Measurements from ENCODE around the gene KCNK2.

KCNK2 gene

GRCh38 chr1:215200121-215200520 lies 117.6 kb downstream of the KCNK2 start:
- no peaks in the 10 kb centered on the region for H4K20me1 ChIP-seq (ENCODE audit: control insufficient read depth, insufficient read depth, low read depth, low read length)
- TF ChIP-seq EZH2phosphoT487 (IDR thresholded peaks at IDR 0.05; ENCODE audit: borderline replicate concordance, low read length) (no peak), CTCF (IDR thresholded peaks at IDR 0.05; ENCODE audit: low read depth, low read length, poor library complexity, severe bottlenecking) (no peak)
- no peak overlapping the region for H3K4me2 ChIP-seq (ENCODE audit: low read length)
- no peak overlapping the region for H3K4me3 ChIP-seq (ENCODE audit: low read length)
- H3K9me2 ChIP-seq (replicated peaks; ENCODE audit: control insufficient read depth, low read length): no peaks in the 10 kb centered on the region
- H3K27me3 ChIP-seq (ENCODE audit: control insufficient read depth, low read length): no peaks in the 10 kb centered on the region
- no peaks in the 10 kb centered on the region for H3F3A ChIP-seq (ENCODE audit: control insufficient read depth, insufficient read depth)
- no peaks in the 10 kb centered on the region for H3K36me3 ChIP-seq (ENCODE audit: control insufficient read depth, low read length)
- no peaks in the 10 kb centered on the region for H3K79me2 ChIP-seq (ENCODE audit: control insufficient read depth, low read length)
- H3K4me1 ChIP-seq (ENCODE audit: control insufficient read depth, low read length): no peaks in the 10 kb centered on the region
- no peaks in the 10 kb centered on the region for H3K9me3 ChIP-seq (ENCODE audit: control insufficient read depth, insufficient read depth, low read length)
- H3K27ac ChIP-seq (ENCODE audit: low read depth, low read length): no peak overlapping the region

- no peak overlapping the region for H3K4me2 ChIP-seq (ENCODE audit: low read length)
- no peak for TF ChIP-seq EZH2phosphoT487 (IDR thresholded peaks at IDR 0.05; ENCODE audit: borderline replicate concordance, low read length)
- TF ChIP-seq CTCF (IDR thresholded peaks at IDR 0.05; ENCODE audit: low read depth, low read length, poor library complexity, severe bottlenecking): no peak
- no peaks in the 10 kb centered on the region for H3K4me1 ChIP-seq (ENCODE audit: control insufficient read depth, low read length)
- no peaks in the 10 kb centered on the region for H3K9me3 ChIP-seq (ENCODE audit: control insufficient read depth, insufficient read depth, low read length)
- H3K9me2 ChIP-seq (replicated peaks; ENCODE audit: control insufficient read depth, low read length): no peaks in the 10 kb centered on the region
- H3K4me3 ChIP-seq (ENCODE audit: low read length): no peak overlapping the region
- H3K27ac ChIP-seq (ENCODE audit: low read depth, low read length): no peak overlapping the region
- H3F3A ChIP-seq (ENCODE audit: control insufficient read depth, insufficient read depth): no peaks in the 10 kb centered on the region
- H4K20me1 ChIP-seq (ENCODE audit: control insufficient read depth, insufficient read depth, low read depth, low read length): no peaks in the 10 kb centered on the region
- H3K27me3 ChIP-seq (ENCODE audit: control insufficient read depth, low read length): no peaks in the 10 kb centered on the region
- no peaks in the 10 kb centered on the region for H3K36me3 ChIP-seq (ENCODE audit: control insufficient read depth, low read length)
- no peaks in the 10 kb centered on the region for H3K79me2 ChIP-seq (ENCODE audit: control insufficient read depth, low read length)
These were observed 118.7 kb downstream of the KCNK2 start for GRCh38 chr1:215201283-215201682.

GRCh38 chr1:215202868-215203267 lies 120.3 kb downstream of the KCNK2 start:
- Histone ChIP-seq H3K9me2 (replicated peaks; ENCODE audit: control insufficient read depth, low read length) (no peaks in the 10 kb centered on the region), H3F3A (ENCODE audit: control insufficient read depth, insufficient read depth) (no peaks in the 10 kb centered on the region), H3K36me3 (ENCODE audit: control insufficient read depth, low read length) (no peaks in the 10 kb centered on the region), H3K9me3 (ENCODE audit: control insufficient read depth, insufficient read depth, low read length) (no peaks in the 10 kb centered on the region), H3K79me2 (ENCODE audit: control insufficient read depth, low read length) (no peaks in the 10 kb centered on the region), H3K27me3 (ENCODE audit: control insufficient read depth, low read length) (no peaks in the 10 kb centered on the region), H3K4me1 (ENCODE audit: control insufficient read depth, low read length) (no peaks in the 10 kb centered on the region), H3K4me2 (ENCODE audit: low read length) (no peak overlapping the region), H3K4me3 (ENCODE audit: low read length) (no peak overlapping the region), H3K27ac (ENCODE audit: low read depth, low read length) (no peak overlapping the region), H4K20me1 (ENCODE audit: control insufficient read depth, insufficient read depth, low read depth, low read length) (no peaks in the 10 kb centered on the region)
- TF ChIP-seq CTCF (IDR thresholded peaks at IDR 0.05; ENCODE audit: low read depth, low read length, poor library complexity, severe bottlenecking) (no peak), EZH2phosphoT487 (IDR thresholded peaks at IDR 0.05; ENCODE audit: borderline replicate concordance, low read length) (no peak)

- no peak overlapping the region for H3K4me3 ChIP-seq (ENCODE audit: low read length)
- no peaks in the 10 kb centered on the region for H3K9me3 ChIP-seq (ENCODE audit: control insufficient read depth, insufficient read depth, low read length)
- H3K27me3 ChIP-seq (ENCODE audit: control insufficient read depth, low read length): no peaks in the 10 kb centered on the region
- H3K4me2 ChIP-seq (ENCODE audit: low read length): no peak overlapping the region
- no peaks in the 10 kb centered on the region for H3K4me1 ChIP-seq (ENCODE audit: control insufficient read depth, low read length)
- H3F3A ChIP-seq (ENCODE audit: control insufficient read depth, insufficient read depth): no peaks in the 10 kb centered on the region
- no peaks in the 10 kb centered on the region for H3K79me2 ChIP-seq (ENCODE audit: control insufficient read depth, low read length)
- no peak overlapping the region for H3K27ac ChIP-seq (ENCODE audit: low read depth, low read length)
- no peaks in the 10 kb centered on the region for H3K36me3 ChIP-seq (ENCODE audit: control insufficient read depth, low read length)
- H3K9me2 ChIP-seq (replicated peaks; ENCODE audit: control insufficient read depth, low read length): no peaks in the 10 kb centered on the region
- TF ChIP-seq CTCF (IDR thresholded peaks at IDR 0.05; ENCODE audit: low read depth, low read length, poor library complexity, severe bottlenecking): no peak
- TF ChIP-seq EZH2phosphoT487 (IDR thresholded peaks at IDR 0.05; ENCODE audit: borderline replicate concordance, low read length): no peak
- no peaks in the 10 kb centered on the region for H4K20me1 ChIP-seq (ENCODE audit: control insufficient read depth, insufficient read depth, low read depth, low read length)
These were observed 127.6 kb downstream of the KCNK2 start for GRCh38 chr1:215210167-215210566.
